Measurements from ENCODE around the gene FZD10.

Gene FZD10

GRCh38 chr12:130133851-130134562 is 28.3 kb upstream of the FZD10 start:
- no peak for DNase-seq
- Histone ChIP-seq H3K36me3 (no peaks in the 10 kb centered on the region), H3K4me3 (ENCODE audit: low read depth, low read length) (no peak overlapping the region), H3K9me3 (0 out of 2 replicates have a peak, but pooled peaks cover under 1% of the 10 kb centered on the region), H3K4me1 (no peaks in the 10 kb centered on the region), H3K27me3 (peaks cover 33% of the 10 kb centered on the region)
- TF ChIP-seq CTCF (IDR thresholded peaks at IDR 0.05; ENCODE audit: low read depth, low read length) = no peak

GRCh38 chr12:130134563-130134915 is 27.7 kb upstream of the FZD10 start:
- no peak for TF ChIP-seq CTCF (IDR thresholded peaks at IDR 0.05; ENCODE audit: low read depth, low read length)
- H3K4me1 ChIP-seq = no peaks in the 10 kb centered on the region
- no peak overlapping the region for H3K4me3 ChIP-seq (ENCODE audit: low read depth, low read length)
- no peaks in the 10 kb centered on the region for H3K36me3 ChIP-seq
- no peaks in the 10 kb centered on the region for H3K9me3 ChIP-seq
- no peak for DNase-seq
- H3K27me3 ChIP-seq = peaks cover 35% of the 10 kb centered on the region

GRCh38 chr12:130136509-130137039 is 25.7 kb upstream of the FZD10 start:
- TF ChIP-seq CTCF (IDR thresholded peaks at IDR 0.05; ENCODE audit: low read depth, low read length) = no peak

GRCh38 chr12:130137040-130138018 is 24.9 kb upstream of the FZD10 start:
- H3K4me1 ChIP-seq = no peaks in the 10 kb centered on the region
- peaks cover 41% of the 10 kb centered on the region for H3K27me3 ChIP-seq
- H3K4me3 ChIP-seq (ENCODE audit: low read depth, low read length) = no peak overlapping the region
- no peak for TF ChIP-seq CTCF (IDR thresholded peaks at IDR 0.05; ENCODE audit: low read depth, low read length)
- DNase-seq = no peak
- no peaks in the 10 kb centered on the region for H3K36me3 ChIP-seq
- no peaks in the 10 kb centered on the region for H3K9me3 ChIP-seq

More at GRCh38 chr12:130136509-130137039, 25.7 kb upstream of the FZD10 start:
- no peak overlapping the region for H3K4me3 ChIP-seq (ENCODE audit: low read depth, low read length)
- no peak for DNase-seq
- peaks cover 38% of the 10 kb centered on the region for H3K27me3 ChIP-seq
- H3K9me3 ChIP-seq = no peaks in the 10 kb centered on the region
- H3K36me3 ChIP-seq = no peaks in the 10 kb centered on the region
- H3K4me1 ChIP-seq = no peaks in the 10 kb centered on the region

GRCh38 chr12:130138478-130138877 is 23.8 kb upstream of the FZD10 start:
- no peak overlapping the region for H3K4me3 ChIP-seq (ENCODE audit: low read depth, low read length)
- no peak for TF ChIP-seq CTCF (IDR thresholded peaks at IDR 0.05; ENCODE audit: low read depth, low read length)
- no peaks in the 10 kb centered on the region for H3K4me1 ChIP-seq
- peaks cover 37% of the 10 kb centered on the region for H3K27me3 ChIP-seq
- no peaks in the 10 kb centered on the region for H3K36me3 ChIP-seq
- no peak for DNase-seq
- no peaks in the 10 kb centered on the region for H3K9me3 ChIP-seq
